HepG2 (cell line): ENCODE data around the gene PPIL3. TPM values are rescaled to one million over a fixed set of nuclear protein-coding genes. Genes with fewer than 3 reads are reported as not detected.
A peak's percentile ranks its signal among the peaks of the same experiment; 100 is the strongest.

Experiments
- AHDC1 ChIP-seq: sonication (generic); formaldehyde crosslinking; IDR thresholded peaks from 2 replicates; pipeline ENCODE4 v1.5.1; 2020; ENCODE audit warnings: mild to moderate bottlenecking, missing genetic modification reagents, borderline replicate concordance
- GTF3A ChIP-seq: sonication (generic); formaldehyde crosslinking; conservative IDR thresholded peaks from 2 replicates; pipeline ENCODE4 v1.4.0; 2020; ENCODE audit warnings: mild to moderate bottlenecking, missing genetic modification reagents
- HOXA3 ChIP-seq: sonication (generic); formaldehyde crosslinking; IDR thresholded peaks from 2 replicates; pipeline ENCODE4 v1.5.0; 2020; ENCODE audit warnings: missing genetic modification reagents
- MAFF ChIP-seq: IDR thresholded peaks from 2 replicates; pipeline ENCODE4 v1.6.1; 2011; ENCODE audit warnings: low read depth, low read length, improper control_type of control experiment
- MATR3 ChIP-seq: sonication (generic); formaldehyde crosslinking; IDR thresholded peaks from 2 replicates; pipeline ENCODE4 v1.4.0; 2020; ENCODE audit warnings: missing genetic modification reagents
- NR2F1 ChIP-seq, 2 experiments: fragments of 450-650 bp in 1 of 2; formaldehyde crosslinking in 1 of 2; IDR thresholded peaks; 2 replicates each; pipeline versions ENCODE4 v1.5.0 to v1.6.1; 2016 to 2020; ENCODE audit warnings: mild to moderate bottlenecking in 1 of 2, missing compliant biosample characterization in 1 of 2, missing genetic modification reagents in 1 of 2, moderate library complexity in 1 of 2
- RFX5 ChIP-seq: IDR thresholded peaks from 2 replicates; pipeline ENCODE4 v1.6.1; 2011; ENCODE audit warnings: low read depth, low read length, improper control_type of control experiment
- SMC3 ChIP-seq: IDR thresholded peaks from 2 replicates; pipeline ENCODE4 v1.6.1; 2011; ENCODE audit warnings: low read length, improper control_type of control experiment
- STAG1 ChIP-seq: sonication (generic); formaldehyde crosslinking; IDR thresholded peaks from 2 replicates; pipeline ENCODE4 v1.4.0; 2020; ENCODE audit warnings: missing genetic modification reagents
- TEF ChIP-seq: sonication (generic); formaldehyde crosslinking; IDR thresholded peaks from 2 replicates; pipeline ENCODE4 v1.5.0; 2020; ENCODE audit warnings: missing genetic modification reagents
- XBP1 ChIP-seq: sonication (generic); formaldehyde crosslinking; IDR thresholded peaks from 2 replicates; pipeline ENCODE4 v1.5.0; 2020; ENCODE audit warnings: missing genetic modification reagents
- XRCC5 ChIP-seq: fragments of 200-400 bp; formaldehyde crosslinking; optimal IDR thresholded peaks from 2 replicates; pipeline ENCODE3; 2017; ENCODE audit warnings: mild to moderate bottlenecking, low read length
- ZKSCAN1 ChIP-seq: fragments of 150-350 bp; IDR thresholded peaks from 2 replicates; pipeline ENCODE4 v1.6.1; 2014; ENCODE audit warnings: low read length
- ZNF33A ChIP-seq: sonication (generic); formaldehyde crosslinking; IDR thresholded peaks from 2 replicates; pipeline ENCODE4 v1.5.1; 2020; ENCODE audit warnings: missing genetic modification reagents, mild to moderate bottlenecking, moderate library complexity, borderline replicate concordance
- ZNF546 ChIP-seq: sonication (generic); formaldehyde crosslinking; conservative IDR thresholded peaks from 2 replicates; pipeline ENCODE4 v1.8.1; 2023; ENCODE audit warnings: mild to moderate bottlenecking, missing genetic modification reagents
- ZNF580 ChIP-seq: IDR thresholded peaks from 2 replicates; pipeline ENCODE4 v1.6.1; 2016; ENCODE audit warnings: low read depth, borderline replicate concordance
- ZNF614 ChIP-seq: IDR thresholded peaks from 2 replicates; pipeline ENCODE4 v1.6.1; 2018; ENCODE audit warnings: missing biosample characterization, missing genetic modification reagents, inconsistent platforms, borderline replicate concordance
- ZNF747 ChIP-seq: sonication (generic); formaldehyde crosslinking; IDR thresholded peaks from 2 replicates; pipeline ENCODE4 v1.8.1; 2023; ENCODE audit warnings: missing genetic modification reagents, mild to moderate bottlenecking, borderline replicate concordance
- ZNF777 ChIP-seq: sonication (generic); formaldehyde crosslinking; IDR thresholded peaks from 2 replicates; pipeline ENCODE4 v1.4.0; 2020; ENCODE audit warnings: missing genetic modification reagents
- ZNF780A ChIP-seq: sonication (generic); formaldehyde crosslinking; IDR thresholded peaks from 2 replicates; pipeline ENCODE4 v1.8.0; 2022; ENCODE audit warnings: mild to moderate bottlenecking, missing genetic modification reagents, moderate library complexity
- polyA plus RNA-seq, 8 experiments: library from polyadenylated mRNA; depleted of rRNA in 3 of 8; stranded (reverse) in 7 of 8; unstranded in 1 of 8; fragments of >200 nt; fragmentation: Illumina TruSeq in 4 of 8; extraction: Trizol in 4 of 8; gene quantifications; 2 replicates each; pipeline versions ENCODE4 v1.2.1 to v1.2.3, GENCODE V29; 2011 to 2016; ENCODE audit warnings: low read depth in 4 of 8, missing spikeins in 1 of 8, mixed read lengths in 1 of 8; ENCODE audit not compliant: insufficient read depth in 1 of 8
- total RNA-seq, 5 experiments: library from RNA; depleted of rRNA; stranded (reverse); fragments of >200 nt; fragmentation: Illumina TruSeq; extraction: Trizol; gene quantifications; 2 replicates each; pipeline ENCODE4 v1.2.3, GENCODE V29; 2016; ENCODE audit warnings: low read depth in 1 of 5
- TF ChIP-seq, protein P1 (sequence below): sonication (generic); formaldehyde crosslinking; IDR thresholded peaks from 2 replicates; pipeline ENCODE4 v1.5.1; 2020; ENCODE audit warnings: missing genetic modification reagents, mild to moderate bottlenecking, borderline replicate concordance
- TF ChIP-seq, protein P2 (sequence below): sonication (generic); formaldehyde crosslinking; conservative IDR thresholded peaks from 2 replicates; pipeline ENCODE4 v1.8.0; 2022; ENCODE audit warnings: mild to moderate bottlenecking, moderate library complexity, missing genetic modification reagents

Gene PPIL3
- total and polyA plus RNA-seq, 2 of the 13 experiments (the other 11 are each of a cell fraction or from before 2014, with no cell fraction given): 98.7 to 107 TPM

- TF ChIP-seq AHDC1 (CRISPR knock-in tag): no peak
- TF ChIP-seq ZNF546 (CRISPR knock-in tag): no peak
- TF ChIP-seq STAG1 (CRISPR knock-in tag): peak; percentile 95
- TF ChIP-seq, protein P1, sequence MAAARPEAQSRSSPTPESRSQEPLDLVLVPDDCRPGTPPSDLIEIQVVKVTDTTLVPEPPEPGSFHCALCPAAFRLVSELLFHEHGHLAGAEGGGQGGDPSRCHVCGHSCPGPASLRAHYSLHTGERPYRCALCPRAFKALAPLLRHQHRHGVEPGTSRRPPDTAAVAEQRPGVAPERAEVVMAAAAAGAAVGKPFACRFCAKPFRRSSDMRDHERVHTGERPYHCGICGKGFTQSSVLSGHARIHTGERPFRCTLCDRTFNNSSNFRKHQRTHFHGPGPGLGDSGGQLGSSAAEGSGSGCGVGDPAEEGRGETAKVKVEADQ (CRISPR knock-in tag): no peak
- no peak for TF ChIP-seq ZNF747 (CRISPR knock-in tag)
- TF ChIP-seq SMC3: peak; percentile 89
- TF ChIP-seq XBP1: no peak
- TF ChIP-seq TEF (CRISPR knock-in tag): no peak
- TF ChIP-seq HOXA3: no peak
- TF ChIP-seq, protein P2, sequence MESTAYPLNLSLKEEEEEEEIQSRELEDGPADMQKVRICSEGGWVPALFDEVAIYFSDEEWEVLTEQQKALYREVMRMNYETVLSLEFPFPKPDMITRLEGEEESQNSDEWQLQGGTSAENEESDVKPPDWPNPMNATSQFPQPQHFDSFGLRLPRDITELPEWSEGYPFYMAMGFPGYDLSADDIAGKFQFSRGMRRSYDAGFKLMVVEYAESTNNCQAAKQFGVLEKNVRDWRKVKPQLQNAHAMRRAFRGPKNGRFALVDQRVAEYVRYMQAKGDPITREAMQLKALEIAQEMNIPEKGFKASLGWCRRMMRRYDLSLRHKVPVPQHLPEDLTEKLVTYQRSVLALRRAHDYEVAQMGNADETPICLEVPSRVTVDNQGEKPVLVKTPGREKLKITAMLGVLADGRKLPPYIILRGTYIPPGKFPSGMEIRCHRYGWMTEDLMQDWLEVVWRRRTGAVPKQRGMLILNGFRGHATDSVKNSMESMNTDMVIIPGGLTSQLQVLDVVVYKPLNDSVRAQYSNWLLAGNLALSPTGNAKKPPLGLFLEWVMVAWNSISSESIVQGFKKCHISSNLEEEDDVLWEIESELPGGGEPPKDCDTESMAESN: no peak
- no peak for TF ChIP-seq ZKSCAN1
- 0 out of 2 replicates have a peak, but pooled peaks have one; percentile 30 for TF ChIP-seq GTF3A
- no peak for TF ChIP-seq ZNF780A (CRISPR knock-in tag)
- TF ChIP-seq ZNF33A (CRISPR knock-in tag): no peak
- no peak for TF ChIP-seq MATR3
- no peak for TF ChIP-seq MAFF
- TF ChIP-seq ZNF777 (CRISPR knock-in tag): no peak
- 0 out of 2 replicates have a peak, but pooled peaks have one; percentile 63 for TF ChIP-seq ZNF614
- no peak for TF ChIP-seq ZNF580
- no peak for TF ChIP-seq RFX5
- no peak for TF ChIP-seq NR2F1 (CRISPR knock-in tag; IDR thresholded peaks at IDR 0.05)
- peak; percentile 60 for TF ChIP-seq XRCC5
Measured at GRCh38 chr2:200901459-200902072, 12.7 kb upstream of the PPIL3 start (continued).
